ENCODE measurements around the gene NINL. TPM values are rescaled to one million over a fixed set of nuclear protein-coding genes. Genes with fewer than 3 reads are reported as not detected.

NINL gene
- total RNA-seq, 4 donors from 2014 or later = 3.1 to 9.7 (median 5.7) TPM

- Histone ChIP-seq H3K27me3 (no peaks in the 10 kb centered on the region), H3K36me3 (no peaks in the 10 kb centered on the region), H3K27ac (no peak overlapping the region), H3K9me3 (no peaks in the 10 kb centered on the region), H3K4me3 (no peak overlapping the region), H3K4me1 (no peaks in the 10 kb centered on the region)
- intact Hi-C loops (cut with DNase I; ENCODE audit: low total_unique reads) = loop anchor here (5.0 kb wide), 1 partner anchor 1392 kb away; no protein-coding TSS in a partner anchor
- WGBS, 2 donors (ENCODE audit: low coverage in 1 of 2) = 86% methylated on average over 17 of the region's 17 CpGs; no CpG with 5 or more reads in 1 of the 2 donors
- TF ChIP-seq POLR2AphosphoS5 (IDR thresholded peaks at IDR 0.05) (no peak), EP300 (IDR thresholded peaks at IDR 0.05; ENCODE audit: low read depth) (no peak), CTCF (IDR thresholded peaks at IDR 0.05) (no peak), POLR2A (IDR thresholded peaks at IDR 0.05) (no peak)
- DNase-seq = no peak
- in situ Hi-C loops (cut with MboI; ENCODE audit: low pct_ligation_motif_present in 1 of 4, low pct_unique_long_range_greater_than_20kb in 1 of 4, low sequenced_read_pairs in 3 of 4) = no loop called here
Measured at GRCh38 chr20:25494506-25495188, 90.7 kb downstream of the NINL start.

DNA sequence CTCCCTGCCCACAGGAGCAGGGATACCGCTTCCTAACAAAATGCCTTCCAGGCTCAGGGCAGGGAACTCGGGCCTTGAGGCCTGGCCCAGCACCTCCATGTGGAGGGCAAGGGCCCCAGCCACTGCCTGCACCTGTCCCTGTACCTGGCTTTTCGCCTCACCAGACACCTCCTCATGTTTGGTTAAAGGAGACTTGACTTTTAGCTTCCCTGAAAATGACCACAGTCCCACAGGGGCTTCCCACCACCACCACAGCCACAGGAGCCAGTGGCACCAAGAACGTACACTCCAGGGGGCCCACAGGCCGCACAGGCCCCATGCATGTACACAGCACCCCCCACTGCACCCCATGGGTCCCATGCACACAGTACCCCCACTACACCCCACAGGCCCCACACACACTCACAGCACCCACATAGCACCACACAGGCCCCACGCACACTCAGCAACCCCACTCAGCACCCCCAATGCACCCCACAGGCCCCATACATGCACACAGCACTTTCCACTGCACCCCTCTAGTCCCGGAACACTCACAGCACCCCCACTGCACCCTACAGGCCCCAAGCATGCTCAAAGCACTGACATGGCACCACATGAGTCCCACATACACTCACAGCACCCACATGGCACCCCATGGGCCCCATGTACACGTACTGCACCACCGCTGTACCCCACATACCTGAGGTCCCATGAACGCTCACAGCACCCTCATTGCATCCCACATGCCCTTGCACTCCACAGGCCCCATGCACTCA lies 91.4 kb downstream of the NINL start:
- 98 to 100% methylated on average over 1 to 9 of the region's 10 CpGs for WGBS, 2 donors (ENCODE audit: low coverage in 1 of 2)
- Histone ChIP-seq H3K4me3 (no peak overlapping the region), H3K27me3 (no peaks in the 10 kb centered on the region), H3K36me3 (no peaks in the 10 kb centered on the region), H3K27ac (no peak overlapping the region), H3K4me1 (no peaks in the 10 kb centered on the region), H3K9me3 (no peaks in the 10 kb centered on the region)
- intact Hi-C loops (cut with DNase I; ENCODE audit: low total_unique reads) (no loop called here), in situ Hi-C loops (cut with MboI; ENCODE audit: low pct_ligation_motif_present in 1 of 4, low pct_unique_long_range_greater_than_20kb in 1 of 4, low sequenced_read_pairs in 3 of 4) (no loop called here)
- TF ChIP-seq CTCF (IDR thresholded peaks at IDR 0.05) = no peak
- TF ChIP-seq EP300 (IDR thresholded peaks at IDR 0.05; ENCODE audit: low read depth) = no peak
- TF ChIP-seq POLR2A (IDR thresholded peaks at IDR 0.05) = no peak
- no peak for TF ChIP-seq POLR2AphosphoS5 (IDR thresholded peaks at IDR 0.05)
- no peak for DNase-seq

- Histone ChIP-seq H3K36me3 (no peaks in the 10 kb centered on the region), H3K4me3 (no peak overlapping the region), H3K27ac (no peak overlapping the region), H3K4me1 (no peaks in the 10 kb centered on the region), H3K27me3 (no peaks in the 10 kb centered on the region), H3K9me3 (no peaks in the 10 kb centered on the region)
- no peak for DNase-seq
- 69 to 88% methylated on average over 5 to 10 of the region's 10 CpGs for WGBS, 2 donors (ENCODE audit: low coverage in 1 of 2)
- in situ Hi-C loops (cut with MboI; ENCODE audit: low pct_ligation_motif_present in 1 of 4, low pct_unique_long_range_greater_than_20kb in 1 of 4, low sequenced_read_pairs in 3 of 4) (no loop called here), intact Hi-C loops (cut with DNase I; ENCODE audit: low total_unique reads) (no loop called here)
- TF ChIP-seq CTCF (IDR thresholded peaks at IDR 0.05) = no peak
- no peak for TF ChIP-seq POLR2A (IDR thresholded peaks at IDR 0.05)
- TF ChIP-seq POLR2AphosphoS5 (IDR thresholded peaks at IDR 0.05) = no peak
- no peak for TF ChIP-seq EP300 (IDR thresholded peaks at IDR 0.05; ENCODE audit: low read depth)
Measured at GRCh38 chr20:25493137-25493536, 92.2 kb downstream of the NINL start.

GRCh38 chr20:25491446-25492038 lies 93.8 kb downstream of the NINL start:
- Histone ChIP-seq H3K9me3 (no peaks in the 10 kb centered on the region), H3K27ac (no peak overlapping the region), H3K4me1 (no peaks in the 10 kb centered on the region), H3K27me3 (no peaks in the 10 kb centered on the region), H3K4me3 (no peak overlapping the region), H3K36me3 (no peaks in the 10 kb centered on the region)
- WGBS, 2 donors (ENCODE audit: low coverage in 1 of 2) = 87% methylated on average over 12 of the region's 12 CpGs; no CpG with 5 or more reads in 1 of the 2 donors
- DNase-seq = no peak
- intact Hi-C loops (cut with DNase I; ENCODE audit: low total_unique reads) = no loop called here
- in situ Hi-C loops (cut with MboI; ENCODE audit: low pct_ligation_motif_present in 1 of 4, low pct_unique_long_range_greater_than_20kb in 1 of 4, low sequenced_read_pairs in 3 of 4) = no loop called here
- TF ChIP-seq EP300 (IDR thresholded peaks at IDR 0.05; ENCODE audit: low read depth) (no peak), POLR2A (IDR thresholded peaks at IDR 0.05) (no peak), CTCF (IDR thresholded peaks at IDR 0.05) (no peak), POLR2AphosphoS5 (IDR thresholded peaks at IDR 0.05) (no peak)
